Measurements from ENCODE around the gene SORBS1.

The SORBS1 gene

DNA sequence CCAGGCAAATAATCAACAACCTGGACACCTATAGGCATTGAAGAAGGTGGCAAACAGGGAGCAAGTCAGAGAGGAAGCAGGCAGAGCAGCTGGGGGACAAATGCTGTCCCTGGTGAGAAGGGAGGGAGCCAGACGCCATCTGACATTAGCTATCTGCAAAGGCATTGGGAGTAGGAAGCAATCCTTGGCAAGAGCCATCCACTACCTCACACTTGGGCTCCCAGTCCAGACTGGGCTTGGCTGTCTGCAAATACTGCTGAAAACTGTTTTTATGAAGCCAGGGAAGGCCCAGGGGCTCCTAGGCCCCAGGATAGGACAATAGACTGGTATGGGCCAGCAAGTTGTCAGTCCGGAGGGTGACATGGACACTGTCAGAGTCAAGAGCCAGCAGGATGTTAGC is 132.5 kb downstream of the SORBS1 start:
- no peak for DNase-seq (ENCODE audit: low spot score)
- in situ Hi-C loops (cut with MboI; ENCODE audit: low pct_unique_long_range_greater_than_20kb, low sequenced_read_pairs, unreplicated experiment), result no loop called here
- TF ChIP-seq, protein P1, sequence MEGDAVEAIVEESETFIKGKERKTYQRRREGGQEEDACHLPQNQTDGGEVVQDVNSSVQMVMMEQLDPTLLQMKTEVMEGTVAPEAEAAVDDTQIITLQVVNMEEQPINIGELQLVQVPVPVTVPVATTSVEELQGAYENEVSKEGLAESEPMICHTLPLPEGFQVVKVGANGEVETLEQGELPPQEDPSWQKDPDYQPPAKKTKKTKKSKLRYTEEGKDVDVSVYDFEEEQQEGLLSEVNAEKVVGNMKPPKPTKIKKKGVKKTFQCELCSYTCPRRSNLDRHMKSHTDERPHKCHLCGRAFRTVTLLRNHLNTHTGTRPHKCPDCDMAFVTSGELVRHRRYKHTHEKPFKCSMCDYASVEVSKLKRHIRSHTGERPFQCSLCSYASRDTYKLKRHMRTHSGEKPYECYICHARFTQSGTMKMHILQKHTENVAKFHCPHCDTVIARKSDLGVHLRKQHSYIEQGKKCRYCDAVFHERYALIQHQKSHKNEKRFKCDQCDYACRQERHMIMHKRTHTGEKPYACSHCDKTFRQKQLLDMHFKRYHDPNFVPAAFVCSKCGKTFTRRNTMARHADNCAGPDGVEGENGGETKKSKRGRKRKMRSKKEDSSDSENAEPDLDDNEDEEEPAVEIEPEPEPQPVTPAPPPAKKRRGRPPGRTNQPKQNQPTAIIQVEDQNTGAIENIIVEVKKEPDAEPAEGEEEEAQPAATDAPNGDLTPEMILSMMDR (IDR thresholded peaks at IDR 0.05; ENCODE audit: extremely low read depth, insufficient read depth, missing control alignments), result no peak

DNA sequence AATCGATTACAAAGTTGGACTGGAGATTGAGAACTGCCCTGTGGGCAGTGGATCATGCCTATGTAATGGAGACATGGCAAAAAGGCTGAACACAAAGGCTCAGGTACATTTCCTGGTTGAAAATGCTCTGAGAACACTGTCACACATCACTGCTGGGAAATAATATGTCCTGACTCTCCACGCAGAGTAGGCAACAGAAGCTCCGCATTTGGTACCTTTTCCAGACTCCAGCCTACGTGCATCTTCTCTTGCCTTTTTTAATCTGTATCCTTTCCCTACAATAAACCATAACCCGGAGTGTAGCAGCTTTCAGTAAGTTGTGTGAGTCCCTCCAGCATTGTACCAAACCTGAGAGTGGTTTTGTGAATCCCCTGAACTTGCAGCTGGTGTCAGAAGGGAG is 134.7 kb downstream of the SORBS1 start:
- TF ChIP-seq, protein P1 (IDR thresholded peaks at IDR 0.05; ENCODE audit: extremely low read depth, insufficient read depth, missing control alignments), result no peak
- in situ Hi-C loops (cut with MboI; ENCODE audit: low pct_unique_long_range_greater_than_20kb, low sequenced_read_pairs, unreplicated experiment), result no loop called here
- no peak for DNase-seq (ENCODE audit: low spot score)

DNA sequence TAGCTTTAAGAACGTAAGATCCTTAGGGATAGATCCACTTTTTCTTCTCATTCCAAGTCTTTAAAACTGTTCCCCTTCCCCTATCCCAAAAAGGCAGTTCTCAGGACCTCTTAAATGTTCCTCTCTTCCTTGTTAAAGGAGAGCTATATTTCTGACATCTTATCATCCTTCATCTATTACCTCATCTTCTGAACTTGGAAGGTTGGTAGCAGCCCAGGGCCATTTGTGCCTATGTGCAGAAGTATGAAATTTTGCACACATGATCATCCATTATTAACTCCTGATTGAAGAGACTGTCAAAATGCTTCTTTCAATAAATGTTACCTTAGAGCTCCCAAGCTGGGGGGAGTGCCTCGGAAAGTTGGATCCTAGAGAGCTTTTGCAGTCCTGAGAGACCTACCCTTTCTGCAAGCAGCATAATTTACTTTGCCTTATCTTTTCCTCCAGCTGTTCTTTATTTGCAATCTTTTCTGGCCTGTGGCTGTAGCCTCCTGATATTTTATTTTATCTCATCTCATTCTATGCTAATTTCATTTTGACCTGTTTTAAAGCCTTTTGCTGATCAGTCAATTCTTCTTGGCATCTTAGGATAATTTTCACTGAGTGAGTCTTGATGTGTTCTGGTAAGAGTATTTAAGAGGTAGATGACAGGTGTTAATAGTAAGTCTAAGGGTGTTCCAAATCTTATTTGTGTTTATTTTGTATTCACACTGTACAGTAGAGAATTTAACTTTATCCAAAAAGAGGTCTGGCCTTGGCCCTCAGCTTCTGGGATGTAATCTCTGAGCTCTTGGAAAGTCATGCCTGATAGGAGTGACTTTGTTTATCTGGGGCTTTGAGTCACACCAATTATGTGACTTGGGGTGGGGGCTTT is 135.3 kb downstream of the SORBS1 start:
- in situ Hi-C loops (cut with MboI; ENCODE audit: low pct_unique_long_range_greater_than_20kb, low sequenced_read_pairs, unreplicated experiment), result no loop called here
- TF ChIP-seq, protein P1 (IDR thresholded peaks at IDR 0.05; ENCODE audit: extremely low read depth, insufficient read depth, missing control alignments), result no peak
- DNase-seq (ENCODE audit: low spot score), result no peak

DNA sequence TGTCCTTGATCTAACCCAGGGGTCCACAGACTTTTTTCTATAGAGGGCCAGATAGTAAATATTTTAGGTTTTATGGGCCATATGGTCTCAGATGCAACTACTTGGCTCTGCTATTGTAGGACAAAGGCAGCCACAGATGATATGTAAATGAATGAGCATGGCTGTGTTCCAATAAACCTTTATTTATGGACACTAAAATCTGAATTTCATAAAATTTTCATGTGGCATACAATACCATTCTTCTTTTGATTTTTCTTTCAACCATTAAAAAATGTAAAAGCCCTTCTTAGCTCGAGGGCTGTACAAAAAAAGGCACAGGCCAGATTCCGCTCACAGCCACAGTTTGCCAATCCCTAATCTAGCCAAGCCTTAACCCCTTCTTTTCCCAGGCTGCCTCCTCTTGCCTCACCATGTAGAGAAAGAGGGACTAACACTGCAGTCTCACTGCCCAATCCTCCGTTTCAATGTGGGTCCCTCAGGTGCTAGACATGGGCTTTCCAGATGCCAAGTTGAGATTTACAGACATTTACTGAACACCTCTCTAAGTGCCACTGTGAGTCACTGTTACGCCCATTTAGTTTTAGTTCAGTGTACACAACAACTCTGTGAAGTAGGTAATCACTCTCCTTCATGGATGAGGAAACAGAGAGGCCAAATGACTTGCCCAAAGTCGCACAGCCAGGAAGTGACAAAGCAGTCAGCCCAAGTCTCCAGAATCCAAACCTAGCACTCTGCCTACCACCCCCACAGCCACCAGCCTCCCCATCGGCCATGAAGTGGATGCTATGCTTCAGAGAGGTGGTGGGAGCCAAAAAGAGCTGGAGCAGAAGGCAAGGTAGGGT is 137.8 kb downstream of the SORBS1 start:
- TF ChIP-seq, protein P1 (IDR thresholded peaks at IDR 0.05; ENCODE audit: extremely low read depth, insufficient read depth, missing control alignments), result no peak
- in situ Hi-C loops (cut with MboI; ENCODE audit: low pct_unique_long_range_greater_than_20kb, low sequenced_read_pairs, unreplicated experiment), result no loop called here
- DNase-seq (ENCODE audit: low spot score), result no peak

DNA sequence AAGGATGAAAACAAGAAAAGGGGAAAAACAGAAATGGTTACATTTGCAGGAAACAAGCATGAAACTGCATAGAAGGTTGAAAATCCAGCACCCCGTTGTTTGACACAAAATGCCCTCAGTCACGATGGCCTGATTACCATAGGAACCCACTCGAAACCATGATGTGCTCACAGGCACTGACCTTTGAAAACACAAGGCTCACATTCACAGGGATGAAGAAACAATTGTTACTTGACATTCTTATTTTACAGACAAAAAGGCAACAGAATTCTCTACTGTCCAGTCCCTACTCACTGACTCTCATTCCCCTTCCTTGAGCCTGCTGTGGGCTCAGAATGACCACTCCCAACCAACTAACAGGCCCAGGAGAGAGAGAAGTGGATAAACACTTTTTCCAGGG is 138.9 kb downstream of the SORBS1 start:
- DNase-seq (ENCODE audit: low spot score), result no peak
- TF ChIP-seq, protein P1 (IDR thresholded peaks at IDR 0.05; ENCODE audit: extremely low read depth, insufficient read depth, missing control alignments), result no peak
- in situ Hi-C loops (cut with MboI; ENCODE audit: low pct_unique_long_range_greater_than_20kb, low sequenced_read_pairs, unreplicated experiment), result no loop called here

DNA sequence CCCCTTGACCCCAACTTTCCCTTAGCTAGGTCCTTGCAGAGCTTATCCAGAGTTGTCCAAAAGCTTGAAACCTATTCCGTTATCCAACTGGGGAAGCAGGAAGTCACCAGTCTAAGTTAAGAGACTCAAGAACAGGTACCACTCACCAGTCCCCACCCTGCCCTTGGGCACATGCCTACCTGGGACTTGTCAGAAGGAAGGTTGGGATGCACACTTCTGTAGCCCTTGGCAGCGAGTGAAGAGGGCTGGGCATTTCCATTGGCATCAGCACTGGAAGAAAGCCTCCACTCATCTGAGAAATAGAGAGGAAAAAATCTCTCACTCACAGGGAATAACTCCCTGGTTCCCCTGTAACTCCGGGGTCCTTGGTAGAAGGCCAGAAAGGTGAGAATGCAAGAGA is 139.4 kb downstream of the SORBS1 start:
- in situ Hi-C loops (cut with MboI; ENCODE audit: low pct_unique_long_range_greater_than_20kb, low sequenced_read_pairs, unreplicated experiment), result no loop called here
- no peak for DNase-seq (ENCODE audit: low spot score)
- TF ChIP-seq, protein P1 (IDR thresholded peaks at IDR 0.05; ENCODE audit: extremely low read depth, insufficient read depth, missing control alignments), result no peak

All from GM13977 (cell line).